Mucosa of gallbladder (tissue), 1 donor: ENCODE results near the gene GUCA1A. TPM values are rescaled to one million over a fixed set of nuclear protein-coding genes. Genes with fewer than 3 reads are reported as not detected.
"Not testable (repeated sequence)": the region's sequence is repeated elsewhere in the genome, so short reads cannot be mapped to it uniquely, and the experiment has no call there.

ENCODE experiments used
- DNase-seq: peaks from one replicate; pipeline ENCODE4 v3.0.0-alpha.2; 2020; ENCODE audit warnings: low spot score
- total RNA-seq: library from RNA; stranded (reverse); gene quantifications from one replicate; pipeline ENCODE4 v1.2.1, GENCODE V29; 2021
- donor health status: DM: no; HTN: no; CAD: no.

Gene GUCA1A
- total RNA-seq, 1 donor from 2014 or later, result not detected

GRCh38 chr6:42177514-42178364 is 4.6 kb downstream of the GUCA1A start:
- no peak for DNase-seq

- DNase-seq, result no peak
These were observed 6.2 kb downstream of the GUCA1A start for GRCh38 chr6:42179261-42179944.

- no peak for DNase-seq
These were observed 6.8 kb downstream of the GUCA1A start for GRCh38 chr6:42179945-42180313.

- peak; percentile 38 for DNase-seq
These were observed 8.9 kb downstream of the GUCA1A start for GRCh38 chr6:42182101-42182500.

- no peak for DNase-seq
These were observed 11.3 kb downstream of the GUCA1A start for GRCh38 chr6:42184475-42184874.

- DNase-seq, result no peak
These were observed 12.4 kb downstream of the GUCA1A start for GRCh38 chr6:42185597-42185996.

- DNase-seq, result no peak
These were observed 15.2 kb downstream of the GUCA1A start for GRCh38 chr6:42188406-42188805.

- no peak for DNase-seq
These were observed 17.5 kb downstream of the GUCA1A start for GRCh38 chr6:42190554-42191183.

GRCh38 chr6:42192385-42192784 is 19.2 kb downstream of the GUCA1A start:
- DNase-seq, result not testable (repeated sequence)

- DNase-seq, result peak; percentile 56
These were observed 20.3 kb downstream of the GUCA1A start for GRCh38 chr6:42193491-42193894.

GRCh38 chr6:42194056-42194455 is 20.9 kb downstream of the GUCA1A start:
- no peak for DNase-seq

- DNase-seq, result no peak
These were observed 22.3 kb downstream of the GUCA1A start for GRCh38 chr6:42195415-42195814.

GRCh38 chr6:42197555-42198362 is 24.6 kb downstream of the GUCA1A start:
- DNase-seq, result no peak

- DNase-seq, result no peak
These were observed 26.2 kb downstream of the GUCA1A start for GRCh38 chr6:42199106-42199981.

- DNase-seq, result peak; percentile 50
These were observed 26.9 kb downstream of the GUCA1A start for GRCh38 chr6:42200035-42200434.

- no peak for DNase-seq
These were observed 28.2 kb downstream of the GUCA1A start for GRCh38 chr6:42201382-42201781.

GRCh38 chr6:42202131-42202915 is 29.2 kb downstream of the GUCA1A start:
- DNase-seq, result not testable (repeated sequence)

GRCh38 chr6:42203183-42203582 is 30.0 kb downstream of the GUCA1A start:
- no peak for DNase-seq

GRCh38 chr6:42204768-42205282 is 31.7 kb downstream of the GUCA1A start:
- DNase-seq, result no peak

- DNase-seq, result not testable (repeated sequence)
These were observed 34.4 kb downstream of the GUCA1A start for GRCh38 chr6:42207559-42207958.
